Fibroblast of lung (primary cell): ENCODE results near the gene TMEM132D. TPM values are rescaled to one million over a fixed set of nuclear protein-coding genes. Genes with fewer than 3 reads are reported as not detected.

Experiments
- DNase-seq, 2 donors: peaks; one replicate each; pipeline versions ENCODE4 v3.0.0 to v3.0.0-alpha.2; 2010; ENCODE audit warnings: low read depth in 2 of 2
- H2AFZ ChIP-seq: 2 replicates; pipeline ENCODE4 v1.5.1; 2012; ENCODE audit warnings: low read length, control low read depth, inconsistent platforms
- H3K27ac ChIP-seq: 2 replicates; pipeline ENCODE4 v1.5.1; 2011; ENCODE audit warnings: low read length, control low read depth; ENCODE audit not compliant: insufficient read depth
- H3K27me3 ChIP-seq: 2 replicates; pipeline ENCODE4 v1.5.1; 2011; ENCODE audit warnings: mild to moderate bottlenecking, low read length; ENCODE audit not compliant: control insufficient read depth, insufficient read depth
- H3K36me3 ChIP-seq: 2 replicates; pipeline ENCODE4 v1.5.1; 2011; ENCODE audit warnings: low read length; ENCODE audit not compliant: control insufficient read depth, insufficient read depth
- H3K4me1 ChIP-seq: 2 replicates; pipeline ENCODE4 v1.5.1; 2011; ENCODE audit warnings: low read length; ENCODE audit not compliant: control insufficient read depth, insufficient read depth; ENCODE audit errors: extremely low read depth
- H3K4me2 ChIP-seq: 2 replicates; pipeline ENCODE4 v1.5.1; 2011; ENCODE audit warnings: low read length, control low read depth; ENCODE audit not compliant: insufficient read depth; ENCODE audit errors: extremely low read depth
- H3K4me3 ChIP-seq, 4 experiments: fragments of 200-600 bp in 1 of 4; sonication (generic) in 1 of 4; replicated peaks in 1 of 4; 2 replicates each; pipeline ENCODE4 v1.5.1; 2011 to 2016; ENCODE audit warnings: low read length in 4 of 4, low read depth in 3 of 4, mild to moderate bottlenecking in 3 of 4, control low read depth in 2 of 4, inconsistent platforms in 1 of 4, mixed read lengths in 1 of 4; ENCODE audit not compliant: insufficient read depth in 1 of 4; ENCODE audit errors: control extremely low read depth in 1 of 4
- H3K79me2 ChIP-seq: 2 replicates; pipeline ENCODE4 v1.5.1; 2012; ENCODE audit warnings: mild to moderate bottlenecking, low read length, inconsistent platforms; ENCODE audit not compliant: control insufficient read depth, insufficient read depth
- H3K9ac ChIP-seq: 2 replicates; pipeline ENCODE4 v1.5.1; 2011; ENCODE audit warnings: mild to moderate bottlenecking, low read length, control low read depth; ENCODE audit not compliant: insufficient read depth
- H3K9me3 ChIP-seq: 2 replicates; pipeline ENCODE4 v1.5.1; 2012; ENCODE audit warnings: low read depth, low read length; ENCODE audit not compliant: control insufficient read depth, insufficient read depth
- H4K20me1 ChIP-seq: 2 replicates; pipeline ENCODE4 v1.5.1; 2011; ENCODE audit warnings: low read length; ENCODE audit not compliant: control insufficient read depth, insufficient read depth; ENCODE audit errors: extremely low read depth
- EZH2 ChIP-seq: IDR thresholded peaks from 2 replicates; pipeline ENCODE4 v1.5.1; 2012; ENCODE audit warnings: low read length, control low read depth, mild to moderate bottlenecking; ENCODE audit errors: missing control alignments
- polyA plus RNA-seq, 2 donors: library from polyadenylated mRNA; depleted of rRNA in 1 of 2; stranded (reverse) in 1 of 2; unstranded in 1 of 2; fragments of >200 nt; gene quantifications; 2 replicates each; pipeline ENCODE4 v1.2.1, GENCODE V29; 2011 to 2012; ENCODE audit warnings: missing spikeins in 1 of 2
- total RNA-seq: library from RNA; depleted of rRNA; stranded (reverse); fragments of >200 nt; gene quantifications from 2 replicates; pipeline ENCODE4 v1.2.1, GENCODE V29; 2014
- TF ChIP-seq, protein P1 (sequence below), 2 donors: IDR thresholded peaks in 1 of 2; conservative IDR thresholded peaks in 1 of 2; 1 replicate in 1 of 2; 2 replicates in 1 of 2; pipeline ENCODE4 v1.5.1; 2011 to 2012; ENCODE audit warnings: low read length in 2 of 2, control low read depth in 1 of 2, inconsistent platforms in 1 of 2, low read depth in 1 of 2, mild to moderate bottlenecking in 1 of 2

The TMEM132D gene
- total and polyA plus RNA-seq, 2 donors (not counting 1 experiment from before 2014, with no cell fraction given): not detected

DNA sequence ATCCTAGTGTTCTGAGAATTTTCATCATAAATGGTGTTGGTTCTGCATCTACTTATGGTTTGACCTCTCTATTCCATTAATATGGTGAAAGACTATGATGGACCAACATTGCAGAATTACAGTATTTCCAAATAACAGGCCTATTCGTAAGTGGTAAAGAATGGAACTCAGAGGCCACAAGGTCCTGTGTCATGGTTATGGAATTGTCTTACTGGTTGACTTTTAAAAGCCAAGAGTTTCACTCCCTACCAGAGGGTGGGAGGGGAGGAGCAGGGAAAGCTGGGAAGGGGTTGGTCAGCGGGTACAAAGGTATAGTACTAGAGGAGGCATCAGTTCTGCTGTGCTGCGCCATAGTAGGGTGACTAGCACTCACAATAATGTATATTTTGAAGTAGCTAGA lies 153.4 kb downstream of the TMEM132D start:
- no peaks in the 10 kb centered on the region for H3K4me1 ChIP-seq
- H3K9ac ChIP-seq: no peak overlapping the region
- no peaks in the 10 kb centered on the region for H3K79me2 ChIP-seq
- no peaks in the 10 kb centered on the region for H3K36me3 ChIP-seq
- no peak for TF ChIP-seq EZH2
- TF ChIP-seq, protein P1, sequence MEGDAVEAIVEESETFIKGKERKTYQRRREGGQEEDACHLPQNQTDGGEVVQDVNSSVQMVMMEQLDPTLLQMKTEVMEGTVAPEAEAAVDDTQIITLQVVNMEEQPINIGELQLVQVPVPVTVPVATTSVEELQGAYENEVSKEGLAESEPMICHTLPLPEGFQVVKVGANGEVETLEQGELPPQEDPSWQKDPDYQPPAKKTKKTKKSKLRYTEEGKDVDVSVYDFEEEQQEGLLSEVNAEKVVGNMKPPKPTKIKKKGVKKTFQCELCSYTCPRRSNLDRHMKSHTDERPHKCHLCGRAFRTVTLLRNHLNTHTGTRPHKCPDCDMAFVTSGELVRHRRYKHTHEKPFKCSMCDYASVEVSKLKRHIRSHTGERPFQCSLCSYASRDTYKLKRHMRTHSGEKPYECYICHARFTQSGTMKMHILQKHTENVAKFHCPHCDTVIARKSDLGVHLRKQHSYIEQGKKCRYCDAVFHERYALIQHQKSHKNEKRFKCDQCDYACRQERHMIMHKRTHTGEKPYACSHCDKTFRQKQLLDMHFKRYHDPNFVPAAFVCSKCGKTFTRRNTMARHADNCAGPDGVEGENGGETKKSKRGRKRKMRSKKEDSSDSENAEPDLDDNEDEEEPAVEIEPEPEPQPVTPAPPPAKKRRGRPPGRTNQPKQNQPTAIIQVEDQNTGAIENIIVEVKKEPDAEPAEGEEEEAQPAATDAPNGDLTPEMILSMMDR (conservative IDR thresholded peaks at IDR 0.05 in 1 of 2, IDR thresholded peaks at IDR 0.05 in 1 of 2; ENCODE audit: low read depth in 1 of 2, low read length in 2 of 2): no peak
- no peak overlapping the region for H3K4me2 ChIP-seq
- no peak overlapping the region for H3K27ac ChIP-seq
- H3K27me3 ChIP-seq: no peaks in the 10 kb centered on the region
- no peaks in the 10 kb centered on the region for H3K9me3 ChIP-seq
- no peaks in the 10 kb centered on the region for H4K20me1 ChIP-seq
- peak in 1 of 2 donors; percentile 47 for DNase-seq
- no peak overlapping the region for H2AFZ ChIP-seq
- no peak overlapping the region for H3K4me3 ChIP-seq

DNA sequence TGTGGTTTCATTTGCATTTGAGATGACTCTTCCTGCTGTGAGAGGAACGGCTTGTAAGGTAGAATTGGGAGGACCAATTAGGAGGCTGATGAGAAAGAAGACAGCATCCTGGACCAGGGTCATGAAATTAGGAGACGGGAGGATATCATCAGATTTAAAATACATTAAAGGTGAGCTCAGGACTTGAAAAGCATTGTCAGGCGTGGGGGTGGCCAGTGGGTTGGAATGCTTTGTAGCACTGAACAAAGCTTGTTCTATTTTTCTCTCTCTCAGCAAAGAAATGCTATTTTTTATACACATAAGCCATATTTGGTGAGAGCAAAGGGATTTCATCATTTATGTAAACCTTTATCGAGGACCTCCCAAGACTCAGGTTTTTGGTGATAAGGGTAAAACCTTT lies 157.5 kb downstream of the TMEM132D start:
- H3K27me3 ChIP-seq: no peaks in the 10 kb centered on the region
- TF ChIP-seq EZH2: no peak
- TF ChIP-seq, protein P1 (conservative IDR thresholded peaks at IDR 0.05 in 1 of 2, IDR thresholded peaks at IDR 0.05 in 1 of 2; ENCODE audit: low read depth in 1 of 2, low read length in 2 of 2): no peak
- no peaks in the 10 kb centered on the region for H3K4me1 ChIP-seq
- H2AFZ ChIP-seq: no peak overlapping the region
- DNase-seq: no peak
- no peaks in the 10 kb centered on the region for H4K20me1 ChIP-seq
- H3K9ac ChIP-seq: no peak overlapping the region
- H3K4me2 ChIP-seq: no peak overlapping the region
- H3K27ac ChIP-seq: no peak overlapping the region
- H3K36me3 ChIP-seq: no peaks in the 10 kb centered on the region
- H3K4me3 ChIP-seq: no peak overlapping the region
- no peaks in the 10 kb centered on the region for H3K79me2 ChIP-seq
- no peaks in the 10 kb centered on the region for H3K9me3 ChIP-seq

DNA sequence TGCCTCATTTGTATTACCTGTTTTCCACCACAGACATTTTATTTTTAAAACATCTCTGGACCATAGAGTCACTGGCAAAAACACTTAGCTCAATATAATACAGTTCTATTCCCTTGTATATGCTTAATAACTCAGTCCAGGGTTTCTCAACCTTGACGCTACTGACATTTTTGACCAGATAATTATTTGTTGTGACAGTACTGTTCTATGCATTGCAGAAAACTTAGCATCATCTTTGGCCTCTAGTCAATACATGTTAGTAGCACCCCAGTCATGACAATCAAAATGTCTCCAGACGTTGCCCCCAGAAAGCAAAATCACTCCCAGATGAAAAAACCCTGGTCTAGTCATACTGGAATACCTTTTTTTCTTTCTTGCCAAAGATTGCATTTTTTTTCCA lies 174.7 kb downstream of the TMEM132D start:
- Histone ChIP-seq H3K9ac (no peak overlapping the region), H4K20me1 (no peaks in the 10 kb centered on the region), H3K79me2 (no peaks in the 10 kb centered on the region), H3K4me1 (no peaks in the 10 kb centered on the region), H2AFZ (no peak overlapping the region), H3K9me3 (no peaks in the 10 kb centered on the region), H3K27me3 (no peaks in the 10 kb centered on the region), H3K36me3 (no peaks in the 10 kb centered on the region), H3K4me2 (no peak overlapping the region), H3K4me3 (no peak overlapping the region), H3K27ac (no peak overlapping the region)
- no peak for TF ChIP-seq EZH2
- TF ChIP-seq, protein P1 (conservative IDR thresholded peaks at IDR 0.05 in 1 of 2, IDR thresholded peaks at IDR 0.05 in 1 of 2; ENCODE audit: low read depth in 1 of 2, low read length in 2 of 2): no peak
- no peak for DNase-seq
